HG03097 (cell line): Measurements from ENCODE around the gene LRRC8D.
"Not testable (repeated sequence)": the region's sequence is repeated elsewhere in the genome, so short reads cannot be mapped to it uniquely, and the experiment has no call there.

Experiments used
- ATAC-seq: cut with Tn5 transposase; IDR thresholded peaks from one replicate; pipeline ENCODE4 v1.9.1; 2021; ENCODE audit not compliant: unreplicated experiment, low FRiP score

LRRC8D gene

DNA sequence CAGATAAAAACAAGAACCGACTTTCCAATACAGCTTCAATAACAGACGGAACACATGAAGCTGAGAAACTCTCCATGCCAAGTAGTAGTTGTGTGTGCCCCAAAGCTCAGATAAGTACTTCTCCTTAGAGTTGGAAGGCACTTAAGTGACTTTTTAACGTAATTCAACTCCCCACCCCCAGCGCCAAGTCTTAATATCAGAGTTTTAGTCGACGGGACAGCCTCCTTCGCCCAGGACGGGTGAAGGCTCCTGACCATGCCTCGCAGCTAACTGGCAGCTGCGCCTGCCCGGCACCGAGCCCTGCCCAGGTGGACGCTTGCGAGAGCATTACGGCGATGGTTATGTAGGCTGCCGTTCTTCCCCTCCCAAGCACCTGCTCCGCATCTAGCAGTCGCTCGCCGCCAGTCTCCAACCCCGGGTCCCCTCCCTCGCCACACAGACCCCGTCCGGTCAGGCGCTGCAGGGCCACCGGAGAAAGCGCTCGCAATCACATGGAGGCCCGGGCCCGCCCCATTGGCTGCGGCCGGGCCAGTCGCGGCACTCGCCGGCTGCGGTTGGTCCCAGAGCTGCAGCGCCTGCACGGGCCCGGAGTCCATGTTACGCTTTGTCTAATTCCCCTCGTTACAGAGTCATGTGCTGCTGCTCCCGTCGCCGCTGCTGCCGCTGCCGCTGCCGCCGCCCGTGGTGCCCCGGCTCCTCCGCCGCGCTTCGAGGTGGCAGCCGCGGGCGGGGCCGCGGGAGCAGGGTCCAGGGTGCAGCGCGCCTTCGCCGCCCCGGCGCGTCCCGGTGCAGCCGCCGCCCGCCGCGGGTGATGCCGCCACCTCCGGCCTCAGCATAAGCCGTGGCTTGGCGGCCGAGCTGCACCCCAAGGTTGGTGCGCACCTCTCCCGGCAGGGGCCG lies at the start of gene LRRC8D:
LRRC8D (plus strand) TSS at position 611 of the 900 bp plus-strand sequence. CDS start 112,037 bp downstream, outside the sequence.
- ATAC-seq = peak; percentile 72

DNA sequence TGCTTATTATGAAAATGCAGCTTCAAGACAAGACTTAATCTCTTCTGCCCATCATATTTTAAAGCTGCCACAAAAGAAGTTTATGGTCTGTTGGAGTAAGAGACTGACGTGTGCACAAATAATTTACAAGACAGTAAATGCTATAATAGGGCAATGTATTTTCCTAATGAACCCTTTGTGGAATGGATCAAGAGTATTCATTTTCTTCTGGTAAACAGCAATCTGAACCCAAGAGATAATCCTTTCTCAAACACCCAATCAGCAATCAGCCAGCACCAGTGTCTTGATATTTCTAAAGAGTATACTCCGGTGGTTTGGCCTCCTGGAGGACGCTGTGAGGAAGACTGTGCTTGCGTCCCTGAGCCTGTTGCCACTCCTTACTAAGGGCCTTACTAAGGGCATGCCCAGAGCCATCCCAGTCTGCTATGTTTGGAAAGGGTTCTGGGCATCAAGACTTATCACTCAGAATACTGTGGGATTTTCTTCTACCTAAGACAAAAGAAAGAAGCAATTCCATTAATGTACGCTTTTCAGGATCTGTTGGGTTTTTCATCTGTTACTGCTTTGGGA lies 48.8 kb upstream of the LRRC8D start:
- no peak for ATAC-seq

GRCh38 chr1:89776104-89776503 lies 44.7 kb upstream of the LRRC8D start:
- ATAC-seq = not testable (repeated sequence)

GRCh38 chr1:89777271-89777670 lies 43.6 kb upstream of the LRRC8D start:
- not testable (repeated sequence) for ATAC-seq

- ATAC-seq = no peak
Observed at GRCh38 chr1:89779151-89779940, 41.5 kb upstream of the LRRC8D start.

DNA sequence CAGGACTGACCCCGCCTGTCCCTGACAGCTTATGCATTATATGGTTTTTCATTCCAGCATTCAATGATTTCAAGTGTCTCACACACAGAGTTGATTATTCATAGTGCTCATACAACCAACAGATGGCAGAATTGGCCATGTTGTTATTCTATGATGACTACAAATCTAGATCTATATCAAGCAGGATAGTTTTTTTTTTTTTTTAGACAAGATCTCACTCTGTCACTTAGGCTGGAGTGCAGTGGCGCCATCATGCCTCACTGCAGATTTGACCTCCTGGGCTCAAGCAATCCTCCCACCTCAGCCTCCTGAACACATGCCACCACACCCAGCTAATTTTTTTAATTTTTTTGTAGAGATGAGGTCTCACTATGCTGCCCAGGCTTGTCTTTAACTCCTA lies 40.1 kb upstream of the LRRC8D start:
- ATAC-seq = no peak

- peak; percentile 78 for ATAC-seq
Observed at GRCh38 chr1:89781494-89782126, 39.2 kb upstream of the LRRC8D start.

GRCh38 chr1:89786628-89787214 lies 34.1 kb upstream of the LRRC8D start:
- ATAC-seq = no peak

- no peak for ATAC-seq
Observed at GRCh38 chr1:89790592-89790991, 30.2 kb upstream of the LRRC8D start.

GRCh38 chr1:89791064-89791726 lies 29.6 kb upstream of the LRRC8D start:
- no peak for ATAC-seq

DNA sequence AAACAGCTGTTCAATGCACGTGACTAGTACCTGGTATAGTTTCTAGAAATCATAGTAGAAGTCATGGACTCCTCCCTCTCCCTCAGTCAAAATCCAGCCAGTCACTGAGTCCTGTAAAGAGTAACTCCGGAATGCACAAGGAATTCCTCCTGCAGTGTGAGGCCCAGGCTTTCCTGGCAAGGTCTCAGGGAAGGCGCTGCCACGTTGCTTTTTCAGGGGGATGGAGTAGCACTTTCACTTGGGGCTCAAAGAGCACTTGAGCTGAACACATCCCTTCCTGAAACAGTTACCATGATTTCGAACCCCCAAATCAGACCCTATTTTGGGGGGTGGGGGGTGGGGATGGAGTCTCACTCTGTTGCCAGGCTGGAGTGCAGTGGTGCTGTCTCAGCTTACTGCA lies 26.4 kb upstream of the LRRC8D start:
- ATAC-seq = no peak

DNA sequence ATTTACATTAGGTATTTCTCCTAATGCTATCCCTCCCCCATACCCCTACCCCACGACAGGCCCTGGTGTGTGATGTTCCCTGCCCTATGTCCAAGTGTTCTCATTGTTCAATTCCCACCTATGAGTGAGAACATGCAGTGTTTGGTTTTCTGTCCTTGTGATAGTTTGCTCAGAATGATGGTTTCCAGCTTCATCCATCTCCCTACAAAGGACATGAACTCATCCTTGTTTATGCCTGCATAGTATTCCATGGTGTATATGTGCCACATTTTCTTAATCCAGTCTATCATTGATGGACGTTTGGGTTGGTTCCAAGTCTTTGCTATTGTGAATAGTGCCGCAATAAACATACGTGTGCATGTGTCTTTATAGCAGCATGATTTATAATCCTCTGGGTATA lies 25.3 kb upstream of the LRRC8D start:
- not testable (repeated sequence) for ATAC-seq

- not testable (repeated sequence) for ATAC-seq
Observed at GRCh38 chr1:89797876-89798275, 23.0 kb upstream of the LRRC8D start.

- ATAC-seq = no peak
Observed at GRCh38 chr1:89799495-89799894, 21.3 kb upstream of the LRRC8D start.

DNA sequence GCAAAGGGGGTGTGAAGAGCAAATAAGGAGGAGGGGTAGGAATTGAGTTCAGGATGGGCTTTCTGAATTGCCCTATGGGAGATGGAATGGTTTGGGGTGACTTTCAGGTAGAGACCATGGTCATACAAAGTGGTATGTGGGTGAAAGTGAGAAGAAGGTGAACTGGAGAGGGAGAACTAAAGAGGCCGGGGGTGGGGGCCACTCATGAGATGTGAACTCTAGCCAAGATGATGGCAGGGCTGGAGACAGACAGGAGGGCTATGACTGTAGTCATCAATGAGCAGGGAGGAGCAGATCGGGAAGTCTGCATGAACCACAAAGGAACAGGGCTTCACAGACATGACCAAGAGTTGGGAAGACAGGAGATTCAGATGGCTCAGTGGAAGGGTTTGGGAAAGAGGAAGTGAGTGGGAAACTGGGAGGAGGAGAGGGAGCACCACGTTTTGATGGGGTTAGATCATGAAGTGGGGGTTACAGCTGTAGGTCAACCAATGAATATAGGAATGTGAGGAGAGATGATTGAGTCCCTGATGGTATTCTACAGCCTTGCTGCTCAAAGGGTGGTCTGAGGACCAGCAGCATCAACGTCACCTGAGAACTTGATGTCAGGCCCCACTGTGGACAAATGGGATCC lies 20.7 kb upstream of the LRRC8D start:
- no peak for ATAC-seq

DNA sequence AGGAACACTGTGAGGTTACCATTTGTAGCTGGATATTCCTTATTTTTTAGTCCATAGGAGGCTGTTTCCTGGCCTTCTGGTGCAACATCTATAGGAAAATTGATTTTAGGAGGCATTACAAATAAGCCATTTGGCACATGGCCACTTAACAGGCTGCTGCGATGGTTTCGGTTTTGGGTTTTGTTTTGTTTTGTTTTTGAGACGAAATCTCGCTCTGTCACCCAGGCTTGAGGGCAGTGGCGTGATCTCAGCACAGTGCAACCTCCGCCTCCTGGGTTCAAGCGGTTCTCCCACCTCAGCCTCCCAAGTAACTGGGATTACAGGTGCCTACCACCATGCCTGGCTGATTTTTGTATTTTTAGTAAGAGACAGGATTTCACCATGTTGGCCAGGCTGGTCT lies 20.1 kb upstream of the LRRC8D start:
- ATAC-seq = no peak

- ATAC-seq = no peak
Observed at GRCh38 chr1:89802051-89802450, 18.8 kb upstream of the LRRC8D start.

- ATAC-seq = no peak
Observed at GRCh38 chr1:89802841-89803240, 18.0 kb upstream of the LRRC8D start.

DNA sequence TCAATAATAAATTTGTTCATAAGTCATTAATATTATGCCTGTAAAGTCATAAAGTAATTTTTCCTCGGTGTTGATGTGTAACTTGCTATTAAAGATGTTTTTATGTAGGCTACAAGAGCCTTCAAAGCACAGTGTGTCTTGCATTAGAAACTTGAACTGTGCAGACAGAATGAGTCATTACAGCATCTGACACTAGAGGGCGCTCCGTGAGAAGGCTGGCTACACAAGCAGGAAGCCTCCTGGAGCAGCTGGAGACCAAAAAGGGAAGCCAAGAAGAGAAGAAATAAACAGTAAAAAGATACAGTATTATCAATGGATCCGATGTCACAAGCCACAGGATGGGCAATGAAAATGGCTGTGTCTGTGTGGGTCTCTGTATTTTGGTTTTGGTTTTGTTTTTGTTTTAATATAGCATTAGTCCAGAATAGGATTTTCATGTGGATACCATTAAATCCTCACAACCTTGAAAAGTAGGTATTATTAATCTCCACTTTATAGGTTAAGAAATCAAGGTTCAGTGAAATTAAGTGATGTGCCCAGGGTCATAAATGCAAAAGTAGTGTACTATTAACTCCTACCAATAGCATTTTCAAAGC lies 16.1 kb upstream of the LRRC8D start:
- peak; percentile 68 for ATAC-seq
